ENCODE data around the gene TRIP13. TPM values are rescaled to one million over a fixed set of nuclear protein-coding genes. Genes with fewer than 3 reads are reported as not detected.
A peak's percentile ranks its signal among the peaks of the same experiment; 100 is the strongest.

Gene TRIP13
- total and polyA plus RNA-seq, 2 of the 4 experiments (the other 2 are of a cell fraction), result 17.1 to 35.5 TPM

DNA sequence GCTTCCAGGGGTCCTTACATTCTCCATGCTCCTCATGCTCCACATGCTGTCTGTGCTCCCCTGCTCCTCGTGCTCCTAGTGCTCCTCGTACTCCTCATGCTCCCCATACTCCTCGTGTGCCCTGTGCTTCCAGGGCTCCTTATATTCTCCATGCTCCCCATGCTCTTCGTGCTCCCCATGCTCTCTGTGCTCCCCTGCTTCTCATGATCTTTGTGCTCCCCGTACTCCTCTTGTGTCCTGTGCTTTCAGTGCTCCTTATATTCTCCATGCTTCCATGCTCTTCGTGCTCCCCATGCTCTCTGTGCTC, 51.9 kb downstream of the TRIP13 start:
- Histone ChIP-seq H4K8ac (ENCODE audit: low read depth in 2 of 2, low read length in 2 of 2) (no peak overlapping the region), H3K4me2 (ENCODE audit: low read depth, low read length) (no peak overlapping the region), H3K9me3 (ENCODE audit: control insufficient read depth, insufficient read depth, low read length) (no peaks in the 10 kb centered on the region; the same call in 1 of the 2 replicates), H3K4me3 (ENCODE audit: insufficient read depth, low read depth, low read length) (no peak overlapping the region), H3K23ac (ENCODE audit: low read depth, low read length) (no peak overlapping the region), H3K18ac (ENCODE audit: low read depth, low read length) (no peak overlapping the region), H3K79me1 (ENCODE audit: low read depth in 1 of 2, low read length in 2 of 2) (no peaks in the 10 kb centered on the region), H3K36me3 (ENCODE audit: control insufficient read depth, insufficient read depth, low read length) (no peaks in the 10 kb centered on the region), H4K20me1 (ENCODE audit: insufficient read depth, low read length) (peaks cover 12% of the 10 kb centered on the region; the same call in 1 of the 2 replicates), H4K91ac (ENCODE audit: insufficient read depth, low read depth, low read length) (no peak overlapping the region), H4K5ac (ENCODE audit: low read depth, low read length) (no peak overlapping the region), H3K4ac (ENCODE audit: low read depth, low read length) (no peak overlapping the region), H2BK5ac (ENCODE audit: low read depth, low read length, poor library complexity, severe bottlenecking) (no peak overlapping the region), H3K27ac (ENCODE audit: insufficient read depth, low read length) (no peak overlapping the region), H2AFZ (replicated peaks; ENCODE audit: low read length, poor library complexity) (no peak overlapping the region), H3K9me1 (ENCODE audit: insufficient read depth, low read length) (no peaks in the 10 kb centered on the region), H2AK9ac (replicated peaks; ENCODE audit: low read depth, low read length, poor library complexity) (peak overlapping the region; percentile 65), H3K14ac (replicated peaks; ENCODE audit: low read depth, low read length) (no peak overlapping the region), H3K4me1 (ENCODE audit: control insufficient read depth, insufficient read depth, low read length) (peaks cover 2% of the 10 kb centered on the region; the same call in 1 of the 2 replicates), H3K56ac (ENCODE audit: extremely low read depth, insufficient read depth, low read length) (no peak overlapping the region), H2BK120ac (ENCODE audit: low read depth, low read length) (no peak overlapping the region), H2BK20ac (ENCODE audit: low read depth, low read length) (no peak overlapping the region), H3K27me3 (ENCODE audit: control insufficient read depth, insufficient read depth, low read length) (peaks cover 64% of the 10 kb centered on the region), H3K9ac (ENCODE audit: low read depth, low read length) (no peak overlapping the region), H2AK5ac (ENCODE audit: low read depth, low read length) (no peak overlapping the region), H2BK15ac (ENCODE audit: low read depth, low read length) (no peak overlapping the region)
- 83% methylated on average over 4 of the region's 6 CpGs; no CpG with 5 or more reads in 1 of the 2 experiments for WGBS, 2 experiments (ENCODE audit: extremely low coverage in 2 of 2, insufficient read length in 1 of 2)
- intact Hi-C loops (cut with micrococcal nuclease) (no loop called here), in situ Hi-C loops (cut with MboI; ENCODE audit: low sequenced_read_pairs) (no loop called here), dilution Hi-C loops (cut with HindIII; ENCODE audit: low sequenced_read_pairs, unreplicated experiment) (no loop called here)
- DNase-seq (no peak), ATAC-seq (ENCODE audit: low read depth) (no peak)
- TF ChIP-seq NFE2L2 (IDR thresholded peaks at IDR 0.05; ENCODE audit: low read depth, low read length) (no peak), RCOR1 (IDR thresholded peaks at IDR 0.05; ENCODE audit: insufficient replicate concordance, low read length) (no peak)
- ChIA-PET CTCF (no interaction called here), POLR2A (ENCODE audit: unreplicated experiment) (no interaction called here)
- BruUV-seq (replicated peaks), result no TSS peak

All from IMR-90 (cell line).